GM12878 (cell line): ENCODE results near the gene NFATC1. TPM values are rescaled to one million over a fixed set of nuclear protein-coding genes. Genes with fewer than 3 reads are reported as not detected.

Experiments
- ATAC-seq: fragments of 200-7000 bp; cut with Tn5 transposase; 3 replicates; pipeline ENCODE4 v1.9.1; 2020; ENCODE audit warnings: mild to moderate bottlenecking, moderate library complexity
- BruUV-seq: library from RNA; stranded (reverse); fragments of 400-500 nt; replicated peaks from 2 replicates; lab custom pipeline; 2021; lab: Mats Ljungman, UMichigan
- CTCF ChIA-PET: fragments of 300-600 bp; sonication (Branson Sonifier 250); formaldehyde crosslinking; extraction: SDS; loops from one replicate; lab custom pipeline; 2021; ENCODE audit warnings: inconsistent platforms; lab: Yijun Ruan, JAX
- POLR2A ChIA-PET: fragments of 350-600 bp; formaldehyde crosslinking; extraction: SDS; loops from one replicate; lab custom pipeline; 2021; ENCODE audit warnings: inconsistent platforms; lab: Charles Lee
- RAD21 ChIA-PET: fragments of 300-600 bp; sonication (Branson Sonifier 250); formaldehyde crosslinking; loops from one replicate; lab custom pipeline; 2023; ENCODE audit warnings: antibody characterized with exemption; ENCODE audit not compliant: unreplicated experiment; lab: Charles Lee
- SMC1A ChIA-PET: fragments of 300-600 bp; sonication (Branson Sonifier 250); formaldehyde crosslinking; loops from one replicate; lab custom pipeline; 2023; ENCODE audit not compliant: unreplicated experiment, uncharacterized antibody; lab: Charles Lee
- DNase-seq: peaks from one replicate; pipeline ENCODE4 v3.0.0-alpha.2; 2011; ENCODE audit warnings: low read depth, low spot score
- FAIRE-seq: peaks from 3 replicates; lab custom pipeline; 2011; peaks lifted over from hg19 to GRCh38; lab: Jason Lieb, UNC
- H2AFZ ChIP-seq: 2 replicates; pipeline ENCODE4 v1.6.0; 2011; ENCODE audit warnings: low read depth, low read length, control low read depth; ENCODE audit not compliant: control insufficient read depth
- H3K27ac ChIP-seq: 2 replicates; pipeline ENCODE4 v1.5.1; 2011; ENCODE audit warnings: control low read depth; ENCODE audit not compliant: control insufficient read depth, insufficient read depth
- H3K27me3 ChIP-seq, 2 experiments: replicated peaks in 1 of 2; 2 replicates each; pipeline versions ENCODE4 v1.6.0 to v1.6.1; 2011; ENCODE audit warnings: low read length in 1 of 2; ENCODE audit not compliant: control insufficient read depth in 2 of 2, insufficient read depth in 2 of 2
- H3K36me3 ChIP-seq, 2 experiments: 2 replicates each; pipeline ENCODE4 v1.5.1; 2011; ENCODE audit warnings: low read length in 1 of 2; ENCODE audit not compliant: control insufficient read depth in 2 of 2, insufficient read depth in 2 of 2
- H3K4me1 ChIP-seq: 2 replicates; pipeline ENCODE4 v1.6.1; 2011; ENCODE audit warnings: mild to moderate bottlenecking, low read length, moderate library complexity, mixed read lengths; ENCODE audit not compliant: control insufficient read depth, insufficient read depth
- H3K4me2 ChIP-seq: 2 replicates; pipeline ENCODE4 v1.6.0; 2011; ENCODE audit warnings: control low read depth; ENCODE audit not compliant: control insufficient read depth, insufficient read depth
- H3K4me3 ChIP-seq: fragments of 200-600 bp; sonication (generic); 2 replicates; pipeline ENCODE4 v1.5.1; 2016
- H3K79me2 ChIP-seq: 2 replicates; pipeline ENCODE4 v1.6.0; 2011; ENCODE audit warnings: low read length; ENCODE audit not compliant: control insufficient read depth, insufficient read depth
- H3K9ac ChIP-seq: 2 replicates; pipeline ENCODE4 v1.8.0; 2011; ENCODE audit warnings: low read length, control low read depth, mixed read lengths; ENCODE audit not compliant: control insufficient read depth, insufficient read depth
- H3K9me3 ChIP-seq: replicated peaks from 3 replicates; pipeline ENCODE4 v1.5.1; 2011; ENCODE audit warnings: mild to moderate bottlenecking, low read length; ENCODE audit not compliant: control insufficient read depth, insufficient read depth
- H4K20me1 ChIP-seq: 2 replicates; pipeline ENCODE4 v1.6.0; 2011; ENCODE audit not compliant: control insufficient read depth, insufficient read depth
- BCL11A ChIP-seq: IDR thresholded peaks from 2 replicates; pipeline ENCODE4 v1.6.1; 2011; ENCODE audit warnings: low read depth, low read length
- CREB1 ChIP-seq: IDR thresholded peaks from 2 replicates; pipeline ENCODE4 v1.6.1; 2012; ENCODE audit warnings: low read depth, mild to moderate bottlenecking, inconsistent platforms
- FOXM1 ChIP-seq: IDR thresholded peaks from 2 replicates; pipeline ENCODE4 v1.6.1; 2012; ENCODE audit warnings: low read depth, mild to moderate bottlenecking, inconsistent platforms, low read length, moderate library complexity
- LARP7 ChIP-seq: fragments of 450-650 bp; IDR thresholded peaks from 2 replicates; pipeline ENCODE4 v1.6.1; 2017; ENCODE audit warnings: mild to moderate bottlenecking
- TCF7 ChIP-seq: IDR thresholded peaks from 2 replicates; pipeline ENCODE4 v1.6.1; 2014; ENCODE audit warnings: antibody characterized with exemption, borderline replicate concordance
- WGBS: methylation state at CpG from one replicate; pipeline ENCODE4 v1.1.6; 2016; ENCODE audit warnings: low lambda C conversion rate; ENCODE audit not compliant: insufficient replicate concordance, insufficient coverage; ENCODE audit errors: missing lambda C conversion rate; 5-methylcytosine and 5-hydroxymethylcytosine counted together
- in situ Hi-C: fragments of 300-500 bp; cut with MboI; formaldehyde crosslinking; loops from 9 replicates; pipeline ENCODE4 v1.14.3; 2018; ENCODE audit warnings: mixed read lengths
- intact Hi-C: fragments of 100-400 bp; cut with micrococcal nuclease; formaldehyde crosslinking; loops from one replicate; pipeline ENCODE4 v1.14.2; 2022; ENCODE audit not compliant: unreplicated experiment
- polyA plus RNA-seq, 11 experiments: library from polyadenylated mRNA; depleted of rRNA in 4 of 11; unstranded in 6 of 11; stranded (reverse) in 5 of 11; fragments of >200 nt; fragmentation: Nextera tagmentation in 4 of 11; fragmentation: Illumina TruSeq in 1 of 11; extraction: Ambion mirVana in 4 of 11; extraction: Trizol in 1 of 11; gene quantifications; 1 replicate in 1 of 11; 2 replicates in 10 of 11; pipeline versions ENCODE4 v1.2.1 to v1.2.3, GENCODE V29; 2011 to 2016; ENCODE audit warnings: inconsistent platforms in 2 of 11, missing spikeins in 2 of 11, low read depth in 1 of 11
- total RNA-seq, 4 experiments: library from RNA; depleted of rRNA in 3 of 4; stranded (reverse); fragments of >200 nt in 3 of 4; fragmentation: Illumina TruSeq in 1 of 4; extraction: Trizol in 1 of 4; gene quantifications; 2 replicates each; pipeline versions ENCODE4 v1.2.1 to v1.2.3, GENCODE V29; 2013 to 2021
- TF ChIP-seq, protein P1 (sequence below): IDR thresholded peaks from 2 replicates; pipeline ENCODE4 v1.6.1; 2011; ENCODE audit warnings: mild to moderate bottlenecking, low read depth, low read length, moderate library complexity; ENCODE audit not compliant: insufficient replicate concordance

NFATC1 gene
- total and polyA plus RNA-seq, 10 of the 15 experiments (the other 5 are each of a cell fraction or from before 2014, with no cell fraction given), result 0.84 to 20.8 (median 5.1) TPM

GRCh38 chr18:79489051-79489898 is 93.5 kb downstream of the NFATC1 start:
- H3K79me2 ChIP-seq, result no peaks in the 10 kb centered on the region

GRCh38 chr18:79489899-79490625 is 94.3 kb downstream of the NFATC1 start:
- CTCF ChIA-PET, result no interaction called here
- FAIRE-seq (no peak), ATAC-seq (no peak), DNase-seq (no peak)
- Histone ChIP-seq H3K4me2 (no peak overlapping the region), H2AFZ (no peak overlapping the region), H3K4me1 (no peaks in the 10 kb centered on the region), H4K20me1 (no peaks in the 10 kb centered on the region), H3K27me3 (no peaks in the 10 kb centered on the region), H3K36me3 (no peaks in the 10 kb centered on the region; a peak in 2 of 4 replicates), H3K9me3 (no peaks in the 10 kb centered on the region; the same call in 2 of the 3 replicates), H3K4me3 (no peak overlapping the region), H3K27ac (no peak overlapping the region), H3K9ac (no peak overlapping the region), H3K79me2 (no peaks in the 10 kb centered on the region)
- RAD21 ChIA-PET, result no interaction called here
- intact Hi-C loops, result no loop called here
- POLR2A ChIA-PET, result no interaction called here
- TF ChIP-seq LARP7 (no peak), CREB1 (no peak), FOXM1 (no peak)
- 52% methylated on average over 12 of the region's 16 CpGs for WGBS
- SMC1A ChIA-PET, result no interaction called here
- in situ Hi-C loops, result no loop called here
- no TSS peak for BruUV-seq

More at GRCh38 chr18:79489051-79489898, 93.5 kb downstream of the NFATC1 start:
- intact Hi-C loops, result no loop called here
- POLR2A ChIA-PET, result no interaction called here
- RAD21 ChIA-PET, result no interaction called here
- no TSS peak for BruUV-seq
- no peak for ATAC-seq
- Histone ChIP-seq H4K20me1 (no peaks in the 10 kb centered on the region), H3K4me2 (no peak overlapping the region), H2AFZ (no peak overlapping the region)
- 81% methylated on average over 31 of the region's 32 CpGs for WGBS
- no peak for TF ChIP-seq BCL11A
- TF ChIP-seq TCF7, result no peak
- TF ChIP-seq, protein P1, sequence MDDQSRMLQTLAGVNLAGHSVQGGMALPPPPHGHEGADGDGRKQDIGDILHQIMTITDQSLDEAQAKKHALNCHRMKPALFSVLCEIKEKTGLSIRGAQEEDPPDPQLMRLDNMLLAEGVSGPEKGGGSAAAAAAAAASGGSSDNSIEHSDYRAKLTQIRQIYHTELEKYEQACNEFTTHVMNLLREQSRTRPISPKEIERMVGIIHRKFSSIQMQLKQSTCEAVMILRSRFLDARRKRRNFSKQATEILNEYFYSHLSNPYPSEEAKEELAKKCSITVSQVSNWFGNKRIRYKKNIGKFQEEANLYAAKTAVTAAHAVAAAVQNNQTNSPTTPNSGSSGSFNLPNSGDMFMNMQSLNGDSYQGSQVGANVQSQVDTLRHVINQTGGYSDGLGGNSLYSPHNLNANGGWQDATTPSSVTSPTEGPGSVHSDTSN, result no peak
- TF ChIP-seq, all 136 proteins: peak for 0
- H3K4me3 ChIP-seq, result no peak overlapping the region
- no peaks in the 10 kb centered on the region for H3K4me1 ChIP-seq
- FAIRE-seq (no peak), DNase-seq (no peak)
- SMC1A ChIA-PET, result no interaction called here
- no peak overlapping the region for H3K27ac ChIP-seq
- no peak overlapping the region for H3K9ac ChIP-seq
- no peaks in the 10 kb centered on the region; the same call in 2 of the 3 replicates for H3K9me3 ChIP-seq
- in situ Hi-C loops, result no loop called here
- CTCF ChIA-PET, result no interaction called here
- no peaks in the 10 kb centered on the region; a peak in 2 of 4 replicates for H3K36me3 ChIP-seq
- H3K27me3 ChIP-seq, result no peaks in the 10 kb centered on the region
